OCI-LY1 (cell line): ENCODE measurements around the gene STK32C.

Source experiments
- EZH2 ChIP-seq: fragments of 200-600 bp; sonication (generic), shearing (Covaris generic); IDR thresholded peaks from 2 replicates; pipeline ENCODE4 v1.8.0; 2017; ENCODE audit warnings: borderline replicate concordance, mixed run types, mild to moderate bottlenecking, antibody characterized with exemption, low read length, moderate library complexity, mixed read lengths
- TF ChIP-seq, protein P1 (sequence below): fragments of 200-600 bp; sonication (generic), shearing (Covaris generic); IDR thresholded peaks from 2 replicates; pipeline ENCODE4 v1.5.1; 2017; ENCODE audit warnings: mild to moderate bottlenecking, antibody characterized with exemption, low read length, moderate library complexity, mixed read lengths

DNA sequence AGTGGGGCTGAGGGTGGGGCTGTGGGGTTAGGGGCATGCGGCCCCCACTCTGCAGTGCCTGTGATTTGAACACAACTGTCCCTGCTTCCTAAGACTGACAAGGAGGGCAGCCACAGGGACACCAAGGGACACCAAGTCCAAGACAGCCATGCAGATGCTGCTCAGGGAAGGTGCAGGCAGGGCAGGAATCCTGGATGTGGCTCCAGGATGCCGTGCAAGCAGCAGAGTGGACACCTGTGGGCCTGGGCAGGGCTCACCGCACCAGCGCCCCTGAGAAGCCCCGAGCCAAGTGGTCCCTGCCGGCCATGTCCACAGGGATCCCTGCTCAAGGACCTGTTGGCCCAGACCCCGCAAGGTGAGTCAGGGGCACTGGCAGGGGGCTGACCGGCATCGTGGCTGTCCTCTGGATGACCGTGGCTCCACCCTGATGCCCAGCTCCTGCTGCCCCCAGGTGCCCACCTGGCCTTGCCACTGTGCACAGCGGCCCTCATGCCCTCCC is 58.5 kb downstream of the STK32C start:
- TF ChIP-seq, protein P1, sequence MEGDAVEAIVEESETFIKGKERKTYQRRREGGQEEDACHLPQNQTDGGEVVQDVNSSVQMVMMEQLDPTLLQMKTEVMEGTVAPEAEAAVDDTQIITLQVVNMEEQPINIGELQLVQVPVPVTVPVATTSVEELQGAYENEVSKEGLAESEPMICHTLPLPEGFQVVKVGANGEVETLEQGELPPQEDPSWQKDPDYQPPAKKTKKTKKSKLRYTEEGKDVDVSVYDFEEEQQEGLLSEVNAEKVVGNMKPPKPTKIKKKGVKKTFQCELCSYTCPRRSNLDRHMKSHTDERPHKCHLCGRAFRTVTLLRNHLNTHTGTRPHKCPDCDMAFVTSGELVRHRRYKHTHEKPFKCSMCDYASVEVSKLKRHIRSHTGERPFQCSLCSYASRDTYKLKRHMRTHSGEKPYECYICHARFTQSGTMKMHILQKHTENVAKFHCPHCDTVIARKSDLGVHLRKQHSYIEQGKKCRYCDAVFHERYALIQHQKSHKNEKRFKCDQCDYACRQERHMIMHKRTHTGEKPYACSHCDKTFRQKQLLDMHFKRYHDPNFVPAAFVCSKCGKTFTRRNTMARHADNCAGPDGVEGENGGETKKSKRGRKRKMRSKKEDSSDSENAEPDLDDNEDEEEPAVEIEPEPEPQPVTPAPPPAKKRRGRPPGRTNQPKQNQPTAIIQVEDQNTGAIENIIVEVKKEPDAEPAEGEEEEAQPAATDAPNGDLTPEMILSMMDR, result no peak
- no peak for TF ChIP-seq EZH2
